ENCODE measurements around the gene CARD9.
A peak's percentile ranks its signal among the peaks of the same experiment; 100 is the strongest.
"Not testable (repeated sequence)": the region's sequence is repeated elsewhere in the genome, so short reads cannot be mapped to it uniquely, and the experiment has no call there.

The CARD9 gene

GRCh38 chr9:136373300-136374182 is at the start of gene CARD9:
TSS of gene CARD9 (minus strand) at chr9:136373669. CDS start at chr9:136372078, 1,591 bp downstream.
- no peak for DNase-seq (ENCODE audit: low read depth in 2 of 2)

GRCh38 chr9:136422876-136423275 is 49.4 kb upstream of the CARD9 start:
- no peak for DNase-seq (ENCODE audit: low read depth in 2 of 2)

- no peak for DNase-seq (ENCODE audit: low read depth in 2 of 2)
Observed at GRCh38 chr9:136421791-136422190, 48.3 kb upstream of the CARD9 start.

- no peak for DNase-seq (ENCODE audit: low read depth in 2 of 2)
Observed at GRCh38 chr9:136419092-136419420, 45.6 kb upstream of the CARD9 start.

- no peak for DNase-seq (ENCODE audit: low read depth in 2 of 2)
Observed at GRCh38 chr9:136418182-136419091, 45.0 kb upstream of the CARD9 start.

GRCh38 chr9:136416914-136417313 is 43.4 kb upstream of the CARD9 start:
- no peak for DNase-seq (ENCODE audit: low read depth in 2 of 2)

GRCh38 chr9:136416427-136416826 is 43.0 kb upstream of the CARD9 start:
- no peak for DNase-seq (ENCODE audit: low read depth in 2 of 2)

GRCh38 chr9:136412962-136413361 is 39.5 kb upstream of the CARD9 start:
- no peak for DNase-seq (ENCODE audit: low read depth in 2 of 2)

- DNase-seq (ENCODE audit: low read depth in 2 of 2): no peak
Observed at GRCh38 chr9:136411378-136411777, 37.9 kb upstream of the CARD9 start.

GRCh38 chr9:136410500-136411287 is 37.2 kb upstream of the CARD9 start, which contains the start of the genes ENTR1 and PMPCA:
TSS of gene ENTR1 (minus strand) at chr9:136410614. CDS start at chr9:136410397, 217 bp downstream.
TSS of gene PMPCA (plus strand) at chr9:136410658. CDS start at chr9:136410669, 11 bp downstream.
- DNase-seq (ENCODE audit: low read depth in 2 of 2): peak; percentile 92 to 93

GRCh38 chr9:136409557-136410455 is 36.3 kb upstream of the CARD9 start:
- no peak for DNase-seq (ENCODE audit: low read depth in 2 of 2)

- DNase-seq (ENCODE audit: low read depth in 2 of 2): no peak
Observed at GRCh38 chr9:136407911-136408310, 34.4 kb upstream of the CARD9 start.

GRCh38 chr9:136407061-136407460 is 33.6 kb upstream of the CARD9 start:
- not testable (repeated sequence) for DNase-seq (ENCODE audit: low read depth in 2 of 2)

- DNase-seq (ENCODE audit: low read depth in 2 of 2): not testable (repeated sequence)
Observed at GRCh38 chr9:136405904-136406303, 32.4 kb upstream of the CARD9 start.

- no peak for DNase-seq (ENCODE audit: low read depth in 2 of 2)
Observed at GRCh38 chr9:136405481-136405880, 32.0 kb upstream of the CARD9 start.

GRCh38 chr9:136404801-136405136 is 31.3 kb upstream of the CARD9 start:
- no peak for DNase-seq (ENCODE audit: low read depth in 2 of 2)

GRCh38 chr9:136403915-136404800 is 30.7 kb upstream of the CARD9 start:
- DNase-seq (ENCODE audit: low read depth in 2 of 2): no peak

- DNase-seq (ENCODE audit: low read depth in 2 of 2): peak; percentile 59 to 73
Observed at GRCh38 chr9:136403538-136403914, 30.1 kb upstream of the CARD9 start.

- no peak for DNase-seq (ENCODE audit: low read depth in 2 of 2)
Observed at GRCh38 chr9:136402067-136402466, 28.6 kb upstream of the CARD9 start.
